ENCODE measurements around the gene F10. TPM values are rescaled to one million over a fixed set of nuclear protein-coding genes. Genes with fewer than 3 reads are reported as not detected.

F10 gene
- total and polyA plus RNA-seq, 2 donors (not counting 3 experiments of a cell fraction or from before 2014, with no cell fraction given), result 0.25 TPM; not detected in 1

GRCh38 chr13:113167155-113167554 lies 44.6 kb downstream of the F10 start:
- POLR2A ChIA-PET, result no interaction called here
- FAIRE-seq, result no peak

DNA sequence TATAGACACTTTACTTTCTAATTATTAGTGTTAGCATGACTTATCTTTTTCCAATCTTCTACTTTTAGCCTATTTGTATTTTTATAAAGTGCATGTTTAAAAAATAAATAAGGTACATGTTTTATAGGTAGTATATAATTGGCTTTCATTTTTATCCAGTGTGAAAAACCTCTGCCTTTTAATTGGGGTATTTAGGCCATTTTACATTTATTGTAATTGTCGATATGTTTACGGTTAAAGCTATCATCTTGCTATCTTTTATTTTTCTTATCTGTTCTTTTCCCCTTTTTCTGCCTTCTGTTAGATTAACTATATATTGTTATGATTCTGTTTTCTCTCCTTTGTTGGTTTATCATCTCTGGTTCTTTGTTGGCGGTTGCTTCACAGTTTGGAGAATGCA lies 45.0 kb downstream of the F10 start:
- BruUV-seq (replicated peaks), result no TSS peak
- no peak for TF ChIP-seq EZH2 (IDR thresholded peaks at IDR 0.05; ENCODE audit: borderline replicate concordance, low read depth, low read length, severe bottlenecking)
- no peak for TF ChIP-seq MAX (IDR thresholded peaks at IDR 0.05; ENCODE audit: insufficient read depth, insufficient read length)
- TF ChIP-seq FOS (IDR thresholded peaks at IDR 0.05; ENCODE audit: borderline replicate concordance, insufficient read depth, low read length), result no peak
- no peak for TF ChIP-seq JUN (IDR thresholded peaks at IDR 0.05; ENCODE audit: borderline replicate concordance, insufficient read depth, insufficient read length, low read depth)
- TF ChIP-seq POLR2A (IDR thresholded peaks at IDR 0.05; ENCODE audit: low read depth, low read length), result no peak
- Histone ChIP-seq H4K20me1 (replicated peaks; ENCODE audit: control insufficient read depth, extremely low read depth, insufficient read depth, low read length) (no peaks in the 10 kb centered on the region), H2AFZ (ENCODE audit: low read depth, low read length) (no peak overlapping the region), H3K4me2 (ENCODE audit: insufficient read depth, low read length) (no peak overlapping the region), H3K79me2 (ENCODE audit: control insufficient read depth, insufficient read depth, low read length) (no peaks in the 10 kb centered on the region), H3K9ac (replicated peaks; ENCODE audit: extremely low read depth, insufficient read depth, low read length) (no peak overlapping the region), H3K4me3 (replicated peaks in 1 of 3; ENCODE audit: insufficient read depth in 1 of 3, low read depth in 1 of 3, low read length in 3 of 3) (no peak overlapping the region), H3K27ac (ENCODE audit: insufficient read depth, low read depth, low read length) (no peak overlapping the region), H3K4me1 (ENCODE audit: control insufficient read depth, extremely low read depth, insufficient read depth, low read length) (peaks cover 24% of the 10 kb centered on the region), H3K9me3 (replicated peaks; ENCODE audit: control insufficient read depth, insufficient read depth, low read length) (no peaks in the 10 kb centered on the region), H3K36me3 (ENCODE audit: control insufficient read depth in 2 of 2, extremely low read depth in 1 of 2, insufficient read depth in 2 of 2, low read length in 2 of 2) (no peaks in the 10 kb centered on the region), H3K27me3 (ENCODE audit: control insufficient read depth in 2 of 2, insufficient read depth in 2 of 2, low read length in 2 of 2) (peaks cover 0 to 2% of the 10 kb centered on the region in 2 experiments), H3K9me1 (replicated peaks; ENCODE audit: control insufficient read depth, extremely low read depth, insufficient read depth, low read length) (no peaks in the 10 kb centered on the region)
- ChIA-PET POLR2A (no interaction called here), CTCF (no interaction called here)
- no peak for FAIRE-seq
- dilution Hi-C loops (cut with MboI; ENCODE audit: extremely low pct_ligation_motif_present, low sequenced_read_pairs), result no loop called here
- intact Hi-C loops (cut with micrococcal nuclease), result no loop called here
- DNase-seq (ENCODE audit: low read depth, low spot score), result no peak

More at GRCh38 chr13:113167155-113167554, 44.6 kb downstream of the F10 start:
- Histone ChIP-seq H3K27ac (ENCODE audit: insufficient read depth, low read depth, low read length) (no peak overlapping the region), H3K9ac (replicated peaks; ENCODE audit: extremely low read depth, insufficient read depth, low read length) (no peak overlapping the region), H4K20me1 (replicated peaks; ENCODE audit: control insufficient read depth, extremely low read depth, insufficient read depth, low read length) (no peaks in the 10 kb centered on the region), H3K36me3 (ENCODE audit: control insufficient read depth in 2 of 2, extremely low read depth in 1 of 2, insufficient read depth in 2 of 2, low read length in 2 of 2) (no peaks in the 10 kb centered on the region), H3K9me3 (replicated peaks; ENCODE audit: control insufficient read depth, insufficient read depth, low read length) (no peaks in the 10 kb centered on the region), H3K4me3 (replicated peaks in 1 of 3; ENCODE audit: insufficient read depth in 1 of 3, low read depth in 1 of 3, low read length in 3 of 3) (no peak overlapping the region), H2AFZ (ENCODE audit: low read depth, low read length) (no peak overlapping the region), H3K79me2 (ENCODE audit: control insufficient read depth, insufficient read depth, low read length) (no peaks in the 10 kb centered on the region), H3K9me1 (replicated peaks; ENCODE audit: control insufficient read depth, extremely low read depth, insufficient read depth, low read length) (no peaks in the 10 kb centered on the region), H3K4me1 (ENCODE audit: control insufficient read depth, extremely low read depth, insufficient read depth, low read length) (peaks cover 24% of the 10 kb centered on the region), H3K27me3 (ENCODE audit: control insufficient read depth in 2 of 2, insufficient read depth in 2 of 2, low read length in 2 of 2) (peaks cover 0 to 2% of the 10 kb centered on the region in 2 experiments), H3K4me2 (ENCODE audit: insufficient read depth, low read length) (no peak overlapping the region)
- dilution Hi-C loops (cut with MboI; ENCODE audit: extremely low pct_ligation_motif_present, low sequenced_read_pairs), result no loop called here
- CTCF ChIA-PET, result no interaction called here
- no peak for DNase-seq (ENCODE audit: low read depth, low spot score)
- TF ChIP-seq GATA2 (IDR thresholded peaks at IDR 0.05; ENCODE audit: insufficient read depth, insufficient read length, low read depth, low read length), result no peak
- no TSS peak for BruUV-seq (replicated peaks)
- intact Hi-C loops (cut with micrococcal nuclease), result no loop called here

Data from endothelial cell of umbilical vein (primary cell).